ENCODE data around the gene RIT1.

RIT1 gene

DNA sequence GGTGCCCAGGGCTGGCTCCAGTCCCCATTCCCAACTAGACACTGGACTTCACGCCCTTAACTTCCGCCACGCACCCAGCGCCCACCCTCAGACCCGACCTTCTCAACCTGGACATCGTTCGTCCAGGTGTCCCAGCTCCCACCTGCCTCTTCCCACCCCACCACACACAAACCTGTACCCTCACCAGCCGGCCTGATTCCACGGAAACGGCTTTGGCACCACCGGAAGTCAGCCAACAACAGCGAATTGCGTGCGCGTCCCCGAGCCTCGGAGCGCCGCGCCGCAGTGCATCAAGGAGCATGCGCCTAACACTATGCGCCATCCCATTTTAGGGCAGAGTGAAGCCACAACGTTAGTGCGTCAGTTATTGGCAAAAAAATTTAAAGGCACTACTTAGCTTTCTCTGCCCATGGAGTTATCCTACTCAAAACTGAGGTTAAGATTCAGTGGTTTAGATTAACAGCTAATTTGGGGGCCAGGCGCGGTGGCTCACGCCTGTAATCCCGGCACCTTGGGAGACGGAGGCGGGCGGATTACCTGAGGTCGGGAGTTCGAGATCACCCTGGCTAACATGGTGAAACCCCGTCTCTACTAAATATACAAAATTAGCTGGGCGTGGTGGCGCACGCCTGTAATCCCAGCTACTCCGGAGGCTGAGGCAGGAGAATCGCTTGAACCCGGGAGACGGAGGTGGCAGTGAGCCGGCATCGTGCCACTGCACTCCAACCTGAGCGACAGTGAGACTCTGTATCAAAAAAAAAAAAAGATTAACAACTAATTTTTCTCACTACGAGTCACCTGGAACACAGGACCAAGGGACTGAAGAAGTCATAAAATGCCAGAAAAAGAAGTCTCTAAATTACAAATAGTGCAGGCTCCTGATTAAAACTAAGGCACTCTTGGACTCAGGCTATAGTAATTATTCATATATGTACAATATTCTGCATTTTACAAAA, 53.9 kb downstream of the RIT1 start, which contains the start of gene GON4L:
GON4L (minus strand) TSS at position 240 of the 956 bp plus-strand sequence. CDS start 3,434 bp downstream, outside the sequence.
- DNase-seq (ENCODE audit: low read depth): peak; percentile 93

DNA sequence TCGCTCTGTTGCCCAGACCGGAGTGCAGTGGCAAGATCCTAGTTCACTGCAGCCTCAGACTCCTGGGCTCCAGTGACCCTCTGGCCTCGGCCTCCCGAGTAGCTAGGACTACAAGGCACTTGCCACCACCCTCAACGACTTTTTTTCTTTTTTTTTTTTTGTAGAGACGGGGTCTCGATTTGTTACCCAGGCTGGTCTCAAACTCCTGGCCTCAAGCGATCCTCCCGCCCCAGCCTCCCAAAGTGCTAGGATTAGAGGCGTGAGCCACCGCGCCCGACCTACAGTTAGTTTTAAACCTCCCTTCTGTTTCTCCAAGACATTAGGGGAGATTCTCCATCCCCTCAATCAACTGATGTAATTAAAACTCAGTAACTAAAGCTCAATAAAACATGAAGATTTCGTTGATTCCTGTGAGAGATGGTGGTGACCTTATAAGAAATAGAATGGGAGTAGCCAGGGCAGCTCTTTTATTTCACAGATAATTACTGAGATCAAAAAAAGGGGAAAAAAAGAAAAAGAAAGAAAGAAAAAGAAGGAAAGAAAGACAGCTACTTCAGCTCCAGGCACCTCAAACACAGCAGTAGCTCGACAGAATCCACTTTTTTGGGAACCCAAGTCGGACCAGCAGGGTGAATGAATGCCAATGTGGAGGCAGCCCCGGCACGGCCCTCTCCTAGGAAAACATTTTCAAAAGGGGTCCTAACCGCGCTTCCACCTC, 54.7 kb downstream of the RIT1 start:
- DNase-seq (ENCODE audit: low read depth): no peak

DNA sequence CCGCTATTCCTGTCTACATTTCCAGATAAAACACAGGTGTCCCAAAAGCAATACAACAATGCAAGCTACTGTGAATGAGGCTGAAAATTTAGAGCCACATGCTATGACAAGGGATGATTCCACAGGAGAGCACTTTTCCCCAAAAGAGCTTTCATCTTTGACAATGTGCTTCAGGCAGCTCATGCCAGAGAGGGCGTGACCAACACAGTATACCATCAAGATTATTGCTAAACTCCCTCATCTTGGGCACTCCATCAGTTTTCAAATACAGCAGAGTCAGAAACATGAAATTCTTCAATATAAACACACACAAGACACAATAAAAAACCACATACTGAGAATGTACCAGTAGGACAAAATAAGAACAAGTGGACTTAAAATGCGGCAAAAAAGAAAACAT, 60.8 kb downstream of the RIT1 start:
- DNase-seq (ENCODE audit: low read depth): no peak

DNA sequence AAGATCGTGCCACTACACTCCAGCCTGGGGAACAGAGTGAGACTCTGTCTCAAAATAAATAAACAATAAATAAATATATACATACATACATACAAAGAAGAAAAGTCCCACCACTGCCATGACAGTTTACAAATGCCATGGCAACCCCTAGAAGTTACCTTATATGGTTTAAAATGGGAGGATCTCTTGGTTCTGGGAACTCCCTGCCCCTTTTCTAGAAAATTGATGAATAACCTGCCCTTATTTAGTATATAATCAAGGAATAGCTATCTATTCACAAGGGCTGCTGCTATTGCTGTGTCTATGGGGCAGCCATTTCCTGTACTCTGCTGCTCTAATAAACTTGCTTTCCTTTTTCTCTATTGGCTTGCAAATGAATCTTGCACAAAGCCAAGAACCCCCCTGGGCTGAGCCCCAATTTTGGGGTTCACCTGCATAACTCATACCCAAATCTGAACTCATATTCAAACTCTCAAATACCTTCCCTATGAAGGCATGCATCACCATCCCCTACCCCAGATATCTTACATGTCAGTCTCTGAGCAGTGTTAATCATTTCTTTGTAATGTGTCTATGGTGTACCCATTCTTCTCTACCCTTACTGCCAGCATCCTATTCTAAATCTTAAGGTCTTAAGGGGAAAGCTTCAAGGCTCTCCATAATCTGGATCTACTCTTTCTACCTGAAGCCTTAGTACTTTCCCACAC, 63.2 kb downstream of the RIT1 start:
- DNase-seq (ENCODE audit: low read depth): peak; percentile 31
